Ascending aorta (tissue), 2 donors: ENCODE results near the gene PDE1C. TPM values are rescaled to one million over a fixed set of nuclear protein-coding genes. Genes with fewer than 3 reads are reported as not detected.

Experiments used
- DNase-seq, 2 donors: peaks; one replicate each; pipeline ENCODE4 v3.0.0-alpha.2; 2019; ENCODE audit warnings: low spot score in 2 of 2
- H3K27ac ChIP-seq, 2 donors: fragments of 200-600 bp; sonication (generic); one replicate each; pipeline ENCODE4 v1.5.1; 2016 to 2017; ENCODE audit warnings: mild to moderate bottlenecking in 1 of 2
- H3K27me3 ChIP-seq: fragments of 200-600 bp; sonication (generic); one replicate; pipeline ENCODE4 v1.5.1; 2017
- H3K36me3 ChIP-seq, 2 donors: fragments of 200-600 bp; sonication (generic); one replicate each; pipeline ENCODE4 v1.5.1; 2016
- H3K4me1 ChIP-seq, 2 donors: fragments of 200-600 bp; sonication (generic); one replicate each; pipeline ENCODE4 v1.5.1; 2016 to 2017; ENCODE audit warnings: mild to moderate bottlenecking in 1 of 2
- H3K4me3 ChIP-seq, 2 donors: fragments of 200-600 bp; sonication (generic); one replicate each; pipeline ENCODE4 v1.5.1; 2016 to 2017; ENCODE audit warnings: mild to moderate bottlenecking in 1 of 2
- H3K9me3 ChIP-seq, 2 donors: fragments of 200-600 bp; sonication (generic); one replicate each; pipeline ENCODE4 v1.5.1; 2016
- intact Hi-C: fragments of 100-400 bp; cut with DNase I; formaldehyde crosslinking; loops from one replicate; pipeline ENCODE4 v1.15.1; 2023
- total RNA-seq: library from RNA; depleted of rRNA; stranded (reverse); fragments of >200 nt; gene quantifications from one replicate; pipeline ENCODE4 v1.1.0, GENCODE V29; 2016
- TF ChIP-seq, protein P1 (sequence below), 3 experiments: fragments of 200-600 bp in 2 of 3; fragments of 450-650 bp in 1 of 3; sonication (generic) in 2 of 3; IDR thresholded peaks; one replicate each; pipeline ENCODE4 v1.5.1; 2016 to 2019; ENCODE audit warnings: antibody characterized with exemption in 3 of 3, mild to moderate bottlenecking in 1 of 3, moderate library complexity in 1 of 3

The PDE1C gene
- total RNA-seq, 1 donor from 2014 or later = 1.4 TPM

DNA sequence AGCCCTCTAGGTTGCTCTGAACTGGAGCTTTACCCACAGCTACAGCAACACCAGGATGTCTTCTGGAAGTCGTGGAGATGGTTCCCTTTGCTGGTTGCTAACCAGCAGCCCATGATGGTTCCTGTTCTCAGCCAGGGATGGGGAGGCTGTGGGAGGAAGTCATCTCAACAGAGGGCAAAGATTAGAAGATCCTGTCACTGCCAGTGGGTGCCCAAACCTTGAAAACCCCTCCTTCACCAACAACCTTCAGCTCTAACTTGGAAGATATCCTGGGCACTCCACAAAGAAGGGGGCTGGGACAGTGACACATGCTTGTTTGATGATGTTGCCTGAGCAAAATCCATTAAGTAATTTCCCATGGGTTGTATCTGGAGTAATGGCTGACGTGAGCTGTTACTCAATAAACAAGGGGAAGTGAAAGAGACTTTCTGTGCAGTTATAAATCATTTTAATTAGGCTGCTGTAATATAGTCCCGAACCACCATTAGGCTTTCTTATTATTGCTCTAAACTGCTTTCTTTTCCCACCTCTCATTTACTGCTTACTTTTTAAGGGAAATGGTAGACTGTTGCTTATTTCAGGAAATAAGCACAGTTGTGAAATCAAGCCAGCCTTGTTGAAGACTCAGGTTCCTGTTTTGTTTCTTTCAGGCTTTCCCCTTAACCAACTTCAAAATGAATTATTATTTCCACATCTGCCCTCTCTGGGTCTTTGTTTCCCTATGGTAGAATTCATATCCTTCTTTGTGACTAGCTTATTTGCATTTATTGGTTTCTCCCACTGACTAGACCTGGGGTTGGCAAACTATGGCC, 258.4 kb downstream of the PDE1C start:
- intact Hi-C loops = no loop called here
- H3K27ac ChIP-seq = no peak overlapping the region
- TF ChIP-seq, protein P1, sequence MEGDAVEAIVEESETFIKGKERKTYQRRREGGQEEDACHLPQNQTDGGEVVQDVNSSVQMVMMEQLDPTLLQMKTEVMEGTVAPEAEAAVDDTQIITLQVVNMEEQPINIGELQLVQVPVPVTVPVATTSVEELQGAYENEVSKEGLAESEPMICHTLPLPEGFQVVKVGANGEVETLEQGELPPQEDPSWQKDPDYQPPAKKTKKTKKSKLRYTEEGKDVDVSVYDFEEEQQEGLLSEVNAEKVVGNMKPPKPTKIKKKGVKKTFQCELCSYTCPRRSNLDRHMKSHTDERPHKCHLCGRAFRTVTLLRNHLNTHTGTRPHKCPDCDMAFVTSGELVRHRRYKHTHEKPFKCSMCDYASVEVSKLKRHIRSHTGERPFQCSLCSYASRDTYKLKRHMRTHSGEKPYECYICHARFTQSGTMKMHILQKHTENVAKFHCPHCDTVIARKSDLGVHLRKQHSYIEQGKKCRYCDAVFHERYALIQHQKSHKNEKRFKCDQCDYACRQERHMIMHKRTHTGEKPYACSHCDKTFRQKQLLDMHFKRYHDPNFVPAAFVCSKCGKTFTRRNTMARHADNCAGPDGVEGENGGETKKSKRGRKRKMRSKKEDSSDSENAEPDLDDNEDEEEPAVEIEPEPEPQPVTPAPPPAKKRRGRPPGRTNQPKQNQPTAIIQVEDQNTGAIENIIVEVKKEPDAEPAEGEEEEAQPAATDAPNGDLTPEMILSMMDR (IDR thresholded peaks at IDR 0.05) = no peak

DNA sequence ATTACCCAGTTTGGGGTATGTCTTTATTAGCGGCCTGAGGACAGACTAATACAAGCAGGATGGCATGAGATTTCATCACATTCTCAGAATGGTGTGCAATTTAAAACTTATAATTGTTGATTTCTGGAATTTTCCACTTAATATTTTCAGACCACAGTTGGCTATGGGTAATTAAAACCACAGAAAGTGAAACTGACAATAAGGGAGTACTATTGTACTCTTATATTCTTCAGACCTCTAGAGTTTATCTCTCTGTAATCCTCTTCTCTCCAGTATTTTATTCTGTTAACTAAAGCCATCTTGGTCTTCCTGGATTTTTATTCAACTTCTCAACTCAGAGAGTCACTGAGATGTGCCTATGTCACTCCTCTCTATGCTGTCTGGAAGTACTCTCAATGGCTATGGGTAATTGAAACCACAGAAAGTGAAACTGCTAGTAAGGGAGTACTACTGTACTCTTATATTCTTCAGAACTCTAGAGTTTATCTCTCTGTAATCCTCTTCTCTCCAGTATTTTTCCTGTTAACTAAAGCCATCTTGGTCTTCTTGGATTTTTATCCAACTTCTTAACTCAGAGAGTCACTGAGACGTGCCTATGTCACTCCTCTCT, 264.9 kb downstream of the PDE1C start:
- Histone ChIP-seq H3K27ac (no peak overlapping the region), H3K4me3 (no peak overlapping the region), H3K27me3 (no peaks in the 10 kb centered on the region), H3K4me1 (no peaks in the 10 kb centered on the region), H3K9me3 (no peaks in the 10 kb centered on the region), H3K36me3 (no peaks in the 10 kb centered on the region)
- intact Hi-C loops = no loop called here
- TF ChIP-seq, protein P1 (IDR thresholded peaks at IDR 0.05) = no peak
- no peak for DNase-seq

More for the DNA sequence above, 258.4 kb downstream of the PDE1C start:
- Histone ChIP-seq H3K36me3 (no peaks in the 10 kb centered on the region), H3K27me3 (no peaks in the 10 kb centered on the region), H3K9me3 (no peaks in the 10 kb centered on the region), H3K4me3 (no peak overlapping the region), H3K4me1 (no peaks in the 10 kb centered on the region)
- peak in 1 of 2 donors; percentile 62 for DNase-seq

DNA sequence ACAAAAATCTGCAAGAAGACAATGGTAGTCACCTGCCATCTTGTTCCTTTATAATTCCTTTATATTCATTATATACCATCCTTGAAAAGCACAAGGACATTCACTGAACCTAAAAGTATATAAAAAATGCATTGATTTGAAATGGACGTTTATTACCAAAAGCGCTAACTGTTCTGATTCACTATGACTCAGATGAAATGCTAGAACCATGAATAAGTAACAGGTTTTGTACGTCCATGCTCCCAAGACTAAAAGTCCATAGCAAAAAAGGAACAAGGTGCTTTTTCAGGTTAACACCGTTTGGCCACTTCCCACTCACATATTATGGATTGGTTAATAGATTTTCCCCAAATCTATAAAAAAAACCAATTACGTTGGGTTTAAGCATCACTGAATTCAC, 273.8 kb downstream of the PDE1C start:
- no peaks in the 10 kb centered on the region for H3K36me3 ChIP-seq
- intact Hi-C loops = no loop called here
- no peaks in the 10 kb centered on the region for H3K9me3 ChIP-seq
- TF ChIP-seq, protein P1 (IDR thresholded peaks at IDR 0.05) = no peak
- H3K27me3 ChIP-seq = no peaks in the 10 kb centered on the region
- no peaks in the 10 kb centered on the region for H3K4me1 ChIP-seq
- no peak overlapping the region for H3K27ac ChIP-seq
- DNase-seq = no peak
- no peak overlapping the region for H3K4me3 ChIP-seq

DNA sequence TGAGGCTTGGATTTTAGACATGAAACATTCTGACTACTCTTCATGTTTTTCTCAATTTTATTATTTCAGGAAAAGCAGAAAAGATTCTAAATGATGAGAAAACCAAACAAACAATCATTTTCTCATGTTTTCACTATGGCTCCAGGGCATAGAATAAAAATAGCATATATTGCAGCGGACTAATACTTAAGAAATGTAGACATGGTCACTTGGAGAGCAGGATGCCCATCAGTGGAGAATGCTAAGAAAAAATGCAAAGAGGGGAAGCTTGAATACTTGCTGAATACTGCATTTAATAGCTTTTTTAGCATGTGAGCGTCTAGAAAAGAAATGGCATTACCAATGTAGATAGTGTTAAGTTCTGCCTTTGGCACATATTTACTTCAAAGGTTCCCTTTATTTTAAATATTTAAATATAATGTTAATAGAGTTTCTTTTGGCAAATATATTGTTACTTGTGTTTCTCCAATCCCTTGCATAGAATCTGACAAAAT, 275.3 kb downstream of the PDE1C start:
- intact Hi-C loops = no loop called here

DNA sequence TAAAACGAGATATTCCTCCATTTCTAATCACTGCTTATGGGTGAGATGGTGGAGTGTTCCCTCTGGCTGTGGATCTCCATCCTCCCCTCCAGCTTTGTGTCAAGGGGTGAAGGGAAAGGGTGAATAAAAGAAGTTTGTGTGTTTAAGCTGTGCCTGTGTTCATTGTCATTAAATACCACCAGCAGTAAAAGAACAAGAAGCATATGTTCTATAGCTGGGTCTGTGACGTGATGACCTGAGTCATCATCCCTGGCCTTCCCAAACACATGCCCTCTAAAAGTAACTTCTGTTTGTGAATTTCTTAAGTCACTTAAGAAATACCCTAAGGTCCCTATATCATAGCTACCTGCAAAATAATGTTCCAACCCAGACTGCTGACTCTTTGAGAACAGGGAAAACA, 278.3 kb downstream of the PDE1C start:
- Histone ChIP-seq H3K4me3 (no peak overlapping the region), H3K4me1 (no peaks in the 10 kb centered on the region), H3K27ac (no peak overlapping the region), H3K36me3 (no peaks in the 10 kb centered on the region), H3K27me3 (no peaks in the 10 kb centered on the region), H3K9me3 (no peaks in the 10 kb centered on the region)
- TF ChIP-seq, protein P1 (IDR thresholded peaks at IDR 0.05) = no peak
- intact Hi-C loops = no loop called here
- DNase-seq = no peak

More for the DNA sequence above, 275.3 kb downstream of the PDE1C start:
- TF ChIP-seq, protein P1 (IDR thresholded peaks at IDR 0.05) = no peak
- Histone ChIP-seq H3K36me3 (no peaks in the 10 kb centered on the region), H3K4me3 (no peak overlapping the region), H3K27me3 (no peaks in the 10 kb centered on the region), H3K27ac (no peak overlapping the region), H3K9me3 (no peaks in the 10 kb centered on the region), H3K4me1 (no peaks in the 10 kb centered on the region)
- DNase-seq = no peak
